SKM-1 (cell line): ENCODE results near the gene CHCHD6.

Source experiments
- DNase-seq: peaks from one replicate; lab custom pipeline; 2025; ENCODE audit not compliant: unreplicated experiment; lab: John Stamatoyannopoulos, UW

Gene CHCHD6

GRCh38 chr3:126917232-126917804 is 213.3 kb downstream of the CHCHD6 start:
- no peak for DNase-seq

- no peak for DNase-seq
Observed at GRCh38 chr3:126918355-126918821, 214.3 kb downstream of the CHCHD6 start.

GRCh38 chr3:126921085-126921824 is 217.2 kb downstream of the CHCHD6 start:
- no peak for DNase-seq

- no peak for DNase-seq
Observed at GRCh38 chr3:126922466-126922865, 218.4 kb downstream of the CHCHD6 start.

- no peak for DNase-seq
Observed at GRCh38 chr3:126923423-126923822, 219.4 kb downstream of the CHCHD6 start.

GRCh38 chr3:126923895-126924294 is 219.9 kb downstream of the CHCHD6 start:
- DNase-seq: no peak

GRCh38 chr3:126924458-126924857 is 220.4 kb downstream of the CHCHD6 start:
- DNase-seq: no peak

- DNase-seq: no peak
Observed at GRCh38 chr3:126925411-126926171, 221.6 kb downstream of the CHCHD6 start.

- no peak for DNase-seq
Observed at GRCh38 chr3:126926684-126927400, 222.8 kb downstream of the CHCHD6 start.

GRCh38 chr3:126927401-126927750 is 223.3 kb downstream of the CHCHD6 start:
- DNase-seq: no peak

GRCh38 chr3:126927846-126928245 is 223.8 kb downstream of the CHCHD6 start:
- no peak for DNase-seq

- DNase-seq: no peak
Observed at GRCh38 chr3:126928921-126929474, 225.0 kb downstream of the CHCHD6 start.

GRCh38 chr3:126930936-126931600 is 227.0 kb downstream of the CHCHD6 start:
- DNase-seq: no peak

GRCh38 chr3:126931806-126932187 is 227.8 kb downstream of the CHCHD6 start:
- DNase-seq: no peak

- DNase-seq: no peak
Observed at GRCh38 chr3:126932188-126932931, 228.3 kb downstream of the CHCHD6 start.

- DNase-seq: no peak
Observed at GRCh38 chr3:126934031-126934531, 230.0 kb downstream of the CHCHD6 start.

- no peak for DNase-seq
Observed at GRCh38 chr3:126934991-126935390, 231.0 kb downstream of the CHCHD6 start.

GRCh38 chr3:126935756-126936509 is 231.9 kb downstream of the CHCHD6 start:
- no peak for DNase-seq

- no peak for DNase-seq
Observed at GRCh38 chr3:126936853-126937425, 232.9 kb downstream of the CHCHD6 start.
